K562 (cell line): ENCODE data around the gene SHISAL2A. TPM values are rescaled to one million over a fixed set of nuclear protein-coding genes. Genes with fewer than 3 reads are reported as not detected.

Experiments used
- ATAC-seq: fragments of 200-7000 bp; cut with Tn5 transposase; 3 replicates; pipeline ENCODE4 v1.9.1; 2020; ENCODE audit warnings: moderate library complexity
- BruUV-seq: library from RNA; stranded (reverse); fragments of 400-500 nt; replicated peaks from 2 replicates; lab custom pipeline; 2021; lab: Mats Ljungman, UMichigan
- CTCF ChIA-PET: fragments of 300-600 bp; formaldehyde crosslinking; extraction: SDS; loops from one replicate; lab custom pipeline; 2021; ENCODE audit warnings: low intra/inter-chr PET ratio; lab: Yijun Ruan, JAX
- POLR2A ChIA-PET: fragments of 300-600, 350-650 bp; sonication (Branson Sonifier 250); formaldehyde crosslinking; extraction: SDS; loops from one replicate; lab custom pipeline; 2021; ENCODE audit warnings: antibody characterized with exemption, inconsistent platforms; lab: Yijun Ruan, JAX
- DNase-seq, 4 experiments: peaks; one replicate each; pipeline versions ENCODE4 v3.0.0 to v3.0.0-alpha.2; 2011 to 2018; ENCODE audit warnings: low spot score in 3 of 4, mixed read lengths in 3 of 4; ENCODE audit errors: extremely low read depth in 1 of 4
- FAIRE-seq: peaks from 2 replicates; lab custom pipeline; 2011; peaks lifted over from hg19 to GRCh38; lab: Jason Lieb, UNC
- H2AFZ ChIP-seq: 2 replicates; pipeline ENCODE4 v1.6.0; 2011; ENCODE audit warnings: low read depth, low read length, control low read depth, inconsistent platforms
- H3K27ac ChIP-seq: fragments of 200-600 bp; 3 replicates; pipeline ENCODE4 v1.8.0; 2011; ENCODE audit warnings: low read depth, mild to moderate bottlenecking, control low read depth, inconsistent platforms, low read length, moderate library complexity, mixed read lengths; ENCODE audit errors: extremely low read depth
- H3K27me3 ChIP-seq, 2 experiments: fragments of 300-600 bp in 1 of 2; 2 replicates in 1 of 2; 3 replicates in 1 of 2; pipeline versions ENCODE4 v1.6.0 to v1.8.0; 2011; ENCODE audit warnings: inconsistent platforms in 2 of 2, low read length in 2 of 2, mild to moderate bottlenecking in 1 of 2, mixed read lengths in 1 of 2, moderate library complexity in 1 of 2; ENCODE audit not compliant: control insufficient read depth in 2 of 2, insufficient read depth in 2 of 2
- H3K36me3 ChIP-seq: fragments of 300-600 bp; 3 replicates; pipeline ENCODE4 v1.8.0; 2011; ENCODE audit warnings: mild to moderate bottlenecking, low read length, inconsistent platforms; ENCODE audit not compliant: control insufficient read depth, insufficient read depth
- H3K4me1 ChIP-seq, 2 experiments: fragments of 200-600 bp in 1 of 2; replicated peaks in 1 of 2; 2 replicates in 1 of 2; 3 replicates in 1 of 2; pipeline versions ENCODE4 v1.5.1 to v1.8.0; 2011; ENCODE audit warnings: inconsistent platforms in 2 of 2, low read length in 2 of 2, mild to moderate bottlenecking in 1 of 2, mixed read lengths in 1 of 2, moderate library complexity in 1 of 2; ENCODE audit not compliant: control insufficient read depth in 2 of 2, insufficient read depth in 2 of 2
- H3K4me2 ChIP-seq: 2 replicates; pipeline ENCODE4 v1.6.1; 2011; ENCODE audit warnings: low read length, control low read depth, inconsistent platforms, mixed read lengths; ENCODE audit not compliant: insufficient read depth
- H3K4me3 ChIP-seq: fragments of 200-600 bp; sonication (generic), shearing (Covaris generic); 2 replicates; pipeline ENCODE4 v1.5.1; 2016; ENCODE audit warnings: control low read depth, inconsistent platforms
- H3K79me2 ChIP-seq: fragments of 200-600 bp; 3 replicates; pipeline ENCODE4 v1.8.0; 2011; ENCODE audit warnings: low read length, inconsistent platforms; ENCODE audit not compliant: control insufficient read depth, insufficient read depth
- H3K9ac ChIP-seq, 2 experiments: 2 replicates each; pipeline versions ENCODE4 v1.6.0 to v1.6.1; 2011; ENCODE audit warnings: low read depth in 2 of 2, low read length in 2 of 2, control low read depth in 1 of 2, inconsistent platforms in 1 of 2, mild to moderate bottlenecking in 1 of 2, mixed read lengths in 1 of 2; ENCODE audit not compliant: insufficient read depth in 1 of 2
- H3K9me1 ChIP-seq: one replicate; pipeline ENCODE4 v1.6.0; 2011; ENCODE audit warnings: inconsistent platforms, mild to moderate bottlenecking, low read length, moderate library complexity; ENCODE audit not compliant: control insufficient read depth, insufficient read depth
- H3K9me3 ChIP-seq: replicated peaks from 2 replicates; pipeline ENCODE4 v1.5.1; 2011; ENCODE audit warnings: low read depth, low read length, inconsistent platforms; ENCODE audit not compliant: control insufficient read depth, insufficient read depth
- H4K20me1 ChIP-seq: replicated peaks from 2 replicates; pipeline ENCODE4 v1.6.1; 2011; ENCODE audit warnings: low read length, inconsistent platforms, mixed read lengths; ENCODE audit not compliant: control insufficient read depth, insufficient read depth
- MXI1 ChIP-seq: IDR thresholded peaks from 2 replicates; pipeline ENCODE4 v1.6.1; 2011; ENCODE audit warnings: low read depth, mild to moderate bottlenecking, improper control_type of control experiment, low read length
- NCOA6 ChIP-seq: fragments of 450-650 bp; IDR thresholded peaks from 2 replicates; pipeline ENCODE4 v1.6.1; 2017; ENCODE audit warnings: mild to moderate bottlenecking
- RAD21 ChIP-seq, 2 experiments: fragments of 250-450 bp in 1 of 2; fragments of 450-650 bp in 1 of 2; sonication (Bioruptor Pico) in 1 of 2; formaldehyde crosslinking in 1 of 2; IDR thresholded peaks in 1 of 2; conservative IDR thresholded peaks in 1 of 2; 2 replicates each; pipeline versions ENCODE4 v1.4.0 to v1.8.0; 2020 to 2022; ENCODE audit warnings: mild to moderate bottlenecking in 2 of 2, moderate library complexity in 1 of 2
- RBM17 ChIP-seq: fragments of 200-400 bp; formaldehyde crosslinking; IDR thresholded peaks from 2 replicates; pipeline ENCODE4 v1.6.1; 2017; ENCODE audit warnings: low read depth, mild to moderate bottlenecking, low read length, borderline replicate concordance
- SRF ChIP-seq, 2 experiments: fragments of 250-450, 450-650 bp in 1 of 2; sonication (Bioruptor Pico) in 1 of 2; sonication (generic) in 1 of 2; formaldehyde crosslinking; IDR thresholded peaks; 2 replicates each; pipeline versions ENCODE4 v1.5.0 to v1.5.1; 2020 to 2022; ENCODE audit warnings: mild to moderate bottlenecking in 1 of 2, missing genetic modification reagents in 1 of 2
- ZFP91 ChIP-seq: sonication (generic); formaldehyde crosslinking; IDR thresholded peaks from 2 replicates; pipeline ENCODE4 v1.8.0; 2022; ENCODE audit warnings: mild to moderate bottlenecking, missing genetic modification reagents
- ZMIZ1 ChIP-seq, 2 experiments: fragments of 150-350 bp in 1 of 2; IDR thresholded peaks; 2 replicates each; pipeline ENCODE4 v1.6.1; 2012 to 2016; ENCODE audit warnings: low read depth in 2 of 2, low read length in 2 of 2, mild to moderate bottlenecking in 1 of 2, moderate library complexity in 1 of 2
- ZNF316 ChIP-seq: fragments of 450-650 bp; IDR thresholded peaks from 2 replicates; pipeline ENCODE4 v1.6.1; 2016
- WGBS: fragments of 100-300 bp; shearing (Covaris generic); methylation state at CpG from one replicate; pipeline ENCODE4 v1.1.6; 2016; ENCODE audit warnings: low coverage, mixed read lengths; ENCODE audit not compliant: insufficient coverage; ENCODE audit errors: missing lambda C conversion rate; 5-methylcytosine and 5-hydroxymethylcytosine counted together
- in situ Hi-C: fragments of 300-500 bp; cut with MboI; formaldehyde crosslinking; loops from 4 replicates; pipeline ENCODE4 v1.15.0; 2018; ENCODE audit warnings: inconsistent platforms, mixed read lengths
- intact Hi-C: fragments of 100-400 bp; cut with micrococcal nuclease; formaldehyde crosslinking; loops from 2 replicates; pipeline ENCODE4 v1.14.2; 2022
- polyA plus RNA-seq, 8 experiments: library from polyadenylated mRNA; depleted of rRNA in 4 of 8; stranded (reverse) in 5 of 8; unstranded in 3 of 8; fragments of >200 nt; fragmentation: Nextera tagmentation in 2 of 8; fragmentation: Illumina TruSeq in 1 of 8; extraction: Ambion mirVana in 2 of 8; extraction: Trizol in 1 of 8; gene quantifications; 2 replicates each; pipeline versions ENCODE4 v1.2.1 to v1.2.3, GENCODE V29; 2011 to 2014; ENCODE audit warnings: inconsistent platforms in 1 of 8, missing spikeins in 1 of 8
- total RNA-seq, 7 experiments: library from RNA; depleted of rRNA in 6 of 7; stranded (reverse); fragments of >200 nt in 6 of 7; fragmentation: Illumina TruSeq in 2 of 7; extraction: Trizol in 2 of 7; gene quantifications; 2 replicates each; pipeline versions ENCODE4 v1.2.1 to v1.2.3, GENCODE V29; 2011 to 2021; ENCODE audit warnings: low replicate concordance in 1 of 7
- TF ChIP-seq, protein P1 (sequence below): fragments of 150-350 bp; IDR thresholded peaks from 2 replicates; pipeline ENCODE4 v1.6.1; 2014; ENCODE audit warnings: low read depth, mild to moderate bottlenecking, low read length, borderline replicate concordance

The SHISAL2A gene
- total and polyA plus RNA-seq, 9 of the 15 experiments (the other 6 are each of a cell fraction or from before 2014, with no cell fraction given): 0.11 TPM; not detected in 8

GRCh38 chr1:52663716-52664115 is 30.7 kb downstream of the SHISAL2A start (continued):
- TF ChIP-seq ZNF316 (peak; percentile 47), MXI1 (no peak), NCOA6 (no peak)

GRCh38 chr1:52665006-52665941 is 32.3 kb downstream of the SHISAL2A start:
- no peak for FAIRE-seq
- no peak overlapping the region for H3K4me3 ChIP-seq
- H3K36me3 ChIP-seq: no peaks in the 10 kb centered on the region
- H3K79me2 ChIP-seq: no peaks in the 10 kb centered on the region
- in situ Hi-C loops: no loop called here
- no peaks in the 10 kb centered on the region for H3K9me1 ChIP-seq
- DNase-seq: no peak
- no TSS peak for BruUV-seq
- H2AFZ ChIP-seq: no peak overlapping the region
- ChIA-PET CTCF (no interaction called here), POLR2A (interaction anchor here (0.6 to 1.8 kb wide), 2 partner anchors 259 to 261 kb away, joined by 3 to 10 read pairs; partner anchors contain the start of genes ORC1 and PRPF38A)
- no peaks in the 10 kb centered on the region for H3K9me3 ChIP-seq
- ATAC-seq: no peak
- 37% methylated on average over 8 of the region's 8 CpGs for WGBS
- no peaks in the 10 kb centered on the region for H3K27me3 ChIP-seq
- H3K4me2 ChIP-seq: no peak overlapping the region
- H3K9ac ChIP-seq: no peak overlapping the region; a peak in 1 of 4 replicates
- intact Hi-C loops: loop anchor here (5.0 kb wide), 1 partner anchor 263 kb away; the partner anchor contains the start of genes ORC1 and PRPF38A
- no peaks in the 10 kb centered on the region for H4K20me1 ChIP-seq
- H3K4me1 ChIP-seq: peaks cover 2% of the 10 kb centered on the region in 2 experiments; a peak in 3 of 5 replicates
- no peak overlapping the region for H3K27ac ChIP-seq
- TF ChIP-seq, protein P1, sequence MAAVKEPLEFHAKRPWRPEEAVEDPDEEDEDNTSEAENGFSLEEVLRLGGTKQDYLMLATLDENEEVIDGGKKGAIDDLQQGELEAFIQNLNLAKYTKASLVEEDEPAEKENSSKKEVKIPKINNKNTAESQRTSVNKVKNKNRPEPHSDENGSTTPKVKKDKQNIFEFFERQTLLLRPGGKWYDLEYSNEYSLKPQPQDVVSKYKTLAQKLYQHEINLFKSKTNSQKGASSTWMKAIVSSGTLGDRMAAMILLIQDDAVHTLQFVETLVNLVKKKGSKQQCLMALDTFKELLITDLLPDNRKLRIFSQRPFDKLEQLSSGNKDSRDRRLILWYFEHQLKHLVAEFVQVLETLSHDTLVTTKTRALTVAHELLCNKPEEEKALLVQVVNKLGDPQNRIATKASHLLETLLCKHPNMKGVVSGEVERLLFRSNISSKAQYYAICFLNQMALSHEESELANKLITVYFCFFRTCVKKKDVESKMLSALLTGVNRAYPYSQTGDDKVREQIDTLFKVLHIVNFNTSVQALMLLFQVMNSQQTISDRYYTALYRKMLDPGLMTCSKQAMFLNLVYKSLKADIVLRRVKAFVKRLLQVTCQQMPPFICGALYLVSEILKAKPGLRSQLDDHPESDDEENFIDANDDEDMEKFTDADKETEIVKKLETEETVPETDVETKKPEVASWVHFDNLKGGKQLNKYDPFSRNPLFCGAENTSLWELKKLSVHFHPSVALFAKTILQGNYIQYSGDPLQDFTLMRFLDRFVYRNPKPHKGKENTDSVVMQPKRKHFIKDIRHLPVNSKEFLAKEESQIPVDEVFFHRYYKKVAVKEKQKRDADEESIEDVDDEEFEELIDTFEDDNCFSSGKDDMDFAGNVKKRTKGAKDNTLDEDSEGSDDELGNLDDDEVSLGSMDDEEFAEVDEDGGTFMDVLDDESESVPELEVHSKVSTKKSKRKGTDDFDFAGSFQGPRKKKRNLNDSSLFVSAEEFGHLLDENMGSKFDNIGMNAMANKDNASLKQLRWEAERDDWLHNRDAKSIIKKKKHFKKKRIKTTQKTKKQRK: no peak
- TF ChIP-seq RBM17 (no peak), ZMIZ1 (IDR thresholded peaks at IDR 0.05; ENCODE audit: low read depth in 2 of 2, low read length in 2 of 2) (no peak), ZFP91 (CRISPR knock-in tag) (no peak), SRF (CRISPR knock-in tag; IDR thresholded peaks at IDR 0.05) (no peak), RAD21 (CRISPR knock-in tag; conservative IDR thresholded peaks at IDR 0.05 in 1 of 2, IDR thresholded peaks at IDR 0.05 in 1 of 2) (no peak)
